ENCODE results near the gene DDX11. TPM values are rescaled to one million over a fixed set of nuclear protein-coding genes. Genes with fewer than 3 reads are reported as not detected.

The DDX11 gene
- polyA plus RNA-seq, 1 of the 3 experiments (the other 2 are of a cell fraction), result 33.4 TPM

DNA sequence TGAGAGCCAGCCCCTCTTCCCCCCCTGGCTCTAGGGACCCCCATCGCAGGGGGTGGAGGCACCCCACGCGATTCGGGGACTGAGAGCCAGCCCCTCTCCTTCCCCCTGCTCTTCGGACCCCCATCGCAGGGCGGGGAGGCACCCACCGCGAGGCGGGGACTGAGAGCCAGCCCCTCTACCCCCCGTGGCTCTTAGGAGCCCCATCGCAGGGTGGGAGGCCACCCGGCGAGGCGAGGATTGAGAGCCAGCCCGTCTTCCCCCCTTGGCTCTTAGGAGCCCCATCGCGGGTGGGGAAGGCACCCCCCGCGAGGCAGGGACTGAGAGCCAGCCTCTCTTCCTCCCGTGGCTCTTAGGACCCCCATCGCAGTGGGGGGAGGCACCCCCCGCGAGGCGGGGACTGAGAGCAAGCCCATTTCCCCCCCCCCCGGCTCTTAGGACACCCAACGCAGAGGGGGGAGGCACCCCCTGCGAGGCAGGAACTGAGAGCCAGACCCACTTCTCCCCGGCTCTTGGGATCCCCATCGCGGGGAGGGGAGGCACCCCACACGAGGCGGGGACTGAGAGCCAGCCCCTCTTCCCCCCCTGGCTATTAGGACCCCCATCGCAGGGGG, 45.6 kb downstream of the DDX11 start:
- Histone ChIP-seq H3K9me3 (no peaks in the 10 kb centered on the region), H3K4me2 (peak overlapping the region; percentile 90), H3K27me3 (ENCODE audit: insufficient read depth) (no peaks in the 10 kb centered on the region; the same call in 1 of the 2 replicates), H3K9me2 (no peaks in the 10 kb centered on the region), H3K79me2 (ENCODE audit: insufficient read depth) (no peaks in the 10 kb centered on the region), H3K4me1 (ENCODE audit: control insufficient read depth in 1 of 2, insufficient read depth in 2 of 2, low read depth in 1 of 2, low read length in 1 of 2) (peaks cover 0 to 31% of the 10 kb centered on the region in 2 experiments; a peak in 1 of 4 replicates), H2AFZ (ENCODE audit: low read depth) (no peak overlapping the region), H3K9ac (no peak overlapping the region), H4K20me1 (ENCODE audit: insufficient read depth) (no peaks in the 10 kb centered on the region), H3F3A (replicated peaks; ENCODE audit: insufficient read depth) (peaks cover 3% of the 10 kb centered on the region), H3K4me3 (ENCODE audit: low read depth in 2 of 2, low read length in 1 of 2) (peak overlapping the region; percentile 39 to 45; a peak in 3 of 4 replicates), H3K27ac (ENCODE audit: low read depth in 2 of 2, low read length in 1 of 2) (no peak overlapping the region), H3K36me3 (replicated peaks in 1 of 2; ENCODE audit: control insufficient read depth in 1 of 2, insufficient read depth in 2 of 2, low read length in 1 of 2) (no peaks in the 10 kb centered on the region)
- TF ChIP-seq, protein P1, sequence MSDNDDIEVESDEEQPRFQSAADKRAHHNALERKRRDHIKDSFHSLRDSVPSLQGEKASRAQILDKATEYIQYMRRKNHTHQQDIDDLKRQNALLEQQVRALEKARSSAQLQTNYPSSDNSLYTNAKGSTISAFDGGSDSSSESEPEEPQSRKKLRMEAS (IDR thresholded peaks at IDR 0.05; ENCODE audit: low read depth), result no peak
- no peak for TF ChIP-seq MXI1 (IDR thresholded peaks at IDR 0.05; ENCODE audit: low read depth, low read length)
- no peak for TF ChIP-seq SIN3A (IDR thresholded peaks at IDR 0.05; ENCODE audit: borderline replicate concordance, low read depth, low read length)
- TF ChIP-seq RFX5 (IDR thresholded peaks at IDR 0.05; ENCODE audit: low read length), result no peak
- TF ChIP-seq, protein P2, sequence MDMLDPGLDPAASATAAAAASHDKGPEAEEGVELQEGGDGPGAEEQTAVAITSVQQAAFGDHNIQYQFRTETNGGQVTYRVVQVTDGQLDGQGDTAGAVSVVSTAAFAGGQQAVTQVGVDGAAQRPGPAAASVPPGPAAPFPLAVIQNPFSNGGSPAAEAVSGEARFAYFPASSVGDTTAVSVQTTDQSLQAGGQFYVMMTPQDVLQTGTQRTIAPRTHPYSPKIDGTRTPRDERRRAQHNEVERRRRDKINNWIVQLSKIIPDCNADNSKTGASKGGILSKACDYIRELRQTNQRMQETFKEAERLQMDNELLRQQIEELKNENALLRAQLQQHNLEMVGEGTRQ (IDR thresholded peaks at IDR 0.05; ENCODE audit: borderline replicate concordance, low read depth, low read length), result no peak
- no peak for TF ChIP-seq RCOR1 (IDR thresholded peaks at IDR 0.05; ENCODE audit: low read length)
- TF ChIP-seq ELF1 (IDR thresholded peaks at IDR 0.05), result no peak
- TF ChIP-seq MEF2A (IDR thresholded peaks at IDR 0.05; ENCODE audit: borderline replicate concordance, low read depth), result no peak
- no peak for TF ChIP-seq GABPA (IDR thresholded peaks at IDR 0.05; ENCODE audit: low read depth)
- TF ChIP-seq, protein P3, sequence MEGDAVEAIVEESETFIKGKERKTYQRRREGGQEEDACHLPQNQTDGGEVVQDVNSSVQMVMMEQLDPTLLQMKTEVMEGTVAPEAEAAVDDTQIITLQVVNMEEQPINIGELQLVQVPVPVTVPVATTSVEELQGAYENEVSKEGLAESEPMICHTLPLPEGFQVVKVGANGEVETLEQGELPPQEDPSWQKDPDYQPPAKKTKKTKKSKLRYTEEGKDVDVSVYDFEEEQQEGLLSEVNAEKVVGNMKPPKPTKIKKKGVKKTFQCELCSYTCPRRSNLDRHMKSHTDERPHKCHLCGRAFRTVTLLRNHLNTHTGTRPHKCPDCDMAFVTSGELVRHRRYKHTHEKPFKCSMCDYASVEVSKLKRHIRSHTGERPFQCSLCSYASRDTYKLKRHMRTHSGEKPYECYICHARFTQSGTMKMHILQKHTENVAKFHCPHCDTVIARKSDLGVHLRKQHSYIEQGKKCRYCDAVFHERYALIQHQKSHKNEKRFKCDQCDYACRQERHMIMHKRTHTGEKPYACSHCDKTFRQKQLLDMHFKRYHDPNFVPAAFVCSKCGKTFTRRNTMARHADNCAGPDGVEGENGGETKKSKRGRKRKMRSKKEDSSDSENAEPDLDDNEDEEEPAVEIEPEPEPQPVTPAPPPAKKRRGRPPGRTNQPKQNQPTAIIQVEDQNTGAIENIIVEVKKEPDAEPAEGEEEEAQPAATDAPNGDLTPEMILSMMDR (IDR thresholded peaks at IDR 0.05), result no peak
- no peak for TF ChIP-seq EZH2phosphoT487 (IDR thresholded peaks at IDR 0.05; ENCODE audit: borderline replicate concordance, low read depth)
- TF ChIP-seq JUND (IDR thresholded peaks at IDR 0.05), result no peak
- TF ChIP-seq, protein P4, sequence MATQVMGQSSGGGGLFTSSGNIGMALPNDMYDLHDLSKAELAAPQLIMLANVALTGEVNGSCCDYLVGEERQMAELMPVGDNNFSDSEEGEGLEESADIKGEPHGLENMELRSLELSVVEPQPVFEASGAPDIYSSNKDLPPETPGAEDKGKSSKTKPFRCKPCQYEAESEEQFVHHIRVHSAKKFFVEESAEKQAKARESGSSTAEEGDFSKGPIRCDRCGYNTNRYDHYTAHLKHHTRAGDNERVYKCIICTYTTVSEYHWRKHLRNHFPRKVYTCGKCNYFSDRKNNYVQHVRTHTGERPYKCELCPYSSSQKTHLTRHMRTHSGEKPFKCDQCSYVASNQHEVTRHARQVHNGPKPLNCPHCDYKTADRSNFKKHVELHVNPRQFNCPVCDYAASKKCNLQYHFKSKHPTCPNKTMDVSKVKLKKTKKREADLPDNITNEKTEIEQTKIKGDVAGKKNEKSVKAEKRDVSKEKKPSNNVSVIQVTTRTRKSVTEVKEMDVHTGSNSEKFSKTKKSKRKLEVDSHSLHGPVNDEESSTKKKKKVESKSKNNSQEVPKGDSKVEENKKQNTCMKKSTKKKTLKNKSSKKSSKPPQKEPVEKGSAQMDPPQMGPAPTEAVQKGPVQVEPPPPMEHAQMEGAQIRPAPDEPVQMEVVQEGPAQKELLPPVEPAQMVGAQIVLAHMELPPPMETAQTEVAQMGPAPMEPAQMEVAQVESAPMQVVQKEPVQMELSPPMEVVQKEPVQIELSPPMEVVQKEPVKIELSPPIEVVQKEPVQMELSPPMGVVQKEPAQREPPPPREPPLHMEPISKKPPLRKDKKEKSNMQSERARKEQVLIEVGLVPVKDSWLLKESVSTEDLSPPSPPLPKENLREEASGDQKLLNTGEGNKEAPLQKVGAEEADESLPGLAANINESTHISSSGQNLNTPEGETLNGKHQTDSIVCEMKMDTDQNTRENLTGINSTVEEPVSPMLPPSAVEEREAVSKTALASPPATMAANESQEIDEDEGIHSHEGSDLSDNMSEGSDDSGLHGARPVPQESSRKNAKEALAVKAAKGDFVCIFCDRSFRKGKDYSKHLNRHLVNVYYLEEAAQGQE (IDR thresholded peaks at IDR 0.05; ENCODE audit: low read depth, low read length), result no peak
- TF ChIP-seq, protein P5, sequence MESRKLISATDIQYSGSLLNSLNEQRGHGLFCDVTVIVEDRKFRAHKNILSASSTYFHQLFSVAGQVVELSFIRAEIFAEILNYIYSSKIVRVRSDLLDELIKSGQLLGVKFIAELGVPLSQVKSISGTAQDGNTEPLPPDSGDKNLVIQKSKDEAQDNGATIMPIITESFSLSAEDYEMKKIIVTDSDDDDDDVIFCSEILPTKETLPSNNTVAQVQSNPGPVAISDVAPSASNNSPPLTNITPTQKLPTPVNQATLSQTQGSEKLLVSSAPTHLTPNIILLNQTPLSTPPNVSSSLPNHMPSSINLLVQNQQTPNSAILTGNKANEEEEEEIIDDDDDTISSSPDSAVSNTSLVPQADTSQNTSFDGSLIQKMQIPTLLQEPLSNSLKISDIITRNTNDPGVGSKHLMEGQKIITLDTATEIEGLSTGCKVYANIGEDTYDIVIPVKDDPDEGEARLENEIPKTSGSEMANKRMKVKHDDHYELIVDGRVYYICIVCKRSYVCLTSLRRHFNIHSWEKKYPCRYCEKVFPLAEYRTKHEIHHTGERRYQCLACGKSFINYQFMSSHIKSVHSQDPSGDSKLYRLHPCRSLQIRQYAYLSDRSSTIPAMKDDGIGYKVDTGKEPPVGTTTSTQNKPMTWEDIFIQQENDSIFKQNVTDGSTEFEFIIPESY (IDR thresholded peaks at IDR 0.05; ENCODE audit: borderline replicate concordance, low read depth), result no peak
- no peak for TF ChIP-seq FOXJ3 (CRISPR knock-in tag; IDR thresholded peaks at IDR 0.05)
- TF ChIP-seq, protein P6, sequence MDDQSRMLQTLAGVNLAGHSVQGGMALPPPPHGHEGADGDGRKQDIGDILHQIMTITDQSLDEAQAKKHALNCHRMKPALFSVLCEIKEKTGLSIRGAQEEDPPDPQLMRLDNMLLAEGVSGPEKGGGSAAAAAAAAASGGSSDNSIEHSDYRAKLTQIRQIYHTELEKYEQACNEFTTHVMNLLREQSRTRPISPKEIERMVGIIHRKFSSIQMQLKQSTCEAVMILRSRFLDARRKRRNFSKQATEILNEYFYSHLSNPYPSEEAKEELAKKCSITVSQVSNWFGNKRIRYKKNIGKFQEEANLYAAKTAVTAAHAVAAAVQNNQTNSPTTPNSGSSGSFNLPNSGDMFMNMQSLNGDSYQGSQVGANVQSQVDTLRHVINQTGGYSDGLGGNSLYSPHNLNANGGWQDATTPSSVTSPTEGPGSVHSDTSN (IDR thresholded peaks at IDR 0.05), result no peak
- TF ChIP-seq NRF1 (IDR thresholded peaks at IDR 0.05; ENCODE audit: low read depth, low read length), result no peak
- TF ChIP-seq CHD2 (IDR thresholded peaks at IDR 0.05; ENCODE audit: low read length, partially characterized antibody), result no peak
- no peak for TF ChIP-seq EP300 (IDR thresholded peaks at IDR 0.05; ENCODE audit: borderline replicate concordance in 1 of 2, low read depth in 1 of 2, low read length in 1 of 2)
- TF ChIP-seq TEAD4 (IDR thresholded peaks at IDR 0.05; ENCODE audit: borderline replicate concordance, insufficient read depth), result no peak
- WGBS (ENCODE audit: low lambda C conversion rate), result 1% methylated on average over 12 of the region's 34 CpGs
- POLR2A ChIA-PET, result no interaction called here
- CTCF ChIA-PET, result interaction anchor here (0.9 kb wide), 2 partner anchors 120 to 153 kb away, joined by 3 read pairs; no protein-coding TSS in a partner anchor
- peak; percentile 53 for DNase-seq

Measured in SK-N-SH (cell line).